ENCODE data around the gene SELENOO.

Gene SELENOO

GRCh38 chr22:50183141-50183971 is 17.5 kb upstream of the SELENOO start:
- no peak for TF ChIP-seq FOXM1 (IDR thresholded peaks at IDR 0.05; ENCODE audit: borderline replicate concordance, low read depth)
- TF ChIP-seq, protein P1, sequence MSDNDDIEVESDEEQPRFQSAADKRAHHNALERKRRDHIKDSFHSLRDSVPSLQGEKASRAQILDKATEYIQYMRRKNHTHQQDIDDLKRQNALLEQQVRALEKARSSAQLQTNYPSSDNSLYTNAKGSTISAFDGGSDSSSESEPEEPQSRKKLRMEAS (IDR thresholded peaks at IDR 0.05), result no peak
- no peak for TF ChIP-seq TEAD4 (IDR thresholded peaks at IDR 0.05)
- no peak for TF ChIP-seq TCF12 (IDR thresholded peaks at IDR 0.05; ENCODE audit: low read depth)

- TF ChIP-seq CREB1 (IDR thresholded peaks at IDR 0.05; ENCODE audit: low read depth) (no peak), RAD21 (IDR thresholded peaks at IDR 0.05; ENCODE audit: low read depth) (no peak), NFIC (IDR thresholded peaks at IDR 0.05) (peak; percentile 33; the same call in 1 of the 2 replicates), TAF1 (IDR thresholded peaks at IDR 0.05; ENCODE audit: low read depth) (no peak), YY1 (IDR thresholded peaks at IDR 0.05; ENCODE audit: low read depth) (no peak), REST (IDR thresholded peaks at IDR 0.05; ENCODE audit: low read depth) (no peak), EGR1 (IDR thresholded peaks at IDR 0.05) (no peak), ZBTB7A (IDR thresholded peaks at IDR 0.05; ENCODE audit: low read depth) (peak; percentile 81), EP300 (IDR thresholded peaks at IDR 0.05; ENCODE audit: borderline replicate concordance) (no peak), TCF12 (IDR thresholded peaks at IDR 0.05; ENCODE audit: low read depth) (no peak), TEAD4 (IDR thresholded peaks at IDR 0.05) (0 out of 2 replicates have a peak, but pooled peaks have one; percentile 13), FOXM1 (IDR thresholded peaks at IDR 0.05; ENCODE audit: borderline replicate concordance, low read depth) (no peak), CEBPB (IDR thresholded peaks at IDR 0.05) (peak; percentile 42; the same call in 1 of the 2 replicates)
- TF ChIP-seq, protein P2, sequence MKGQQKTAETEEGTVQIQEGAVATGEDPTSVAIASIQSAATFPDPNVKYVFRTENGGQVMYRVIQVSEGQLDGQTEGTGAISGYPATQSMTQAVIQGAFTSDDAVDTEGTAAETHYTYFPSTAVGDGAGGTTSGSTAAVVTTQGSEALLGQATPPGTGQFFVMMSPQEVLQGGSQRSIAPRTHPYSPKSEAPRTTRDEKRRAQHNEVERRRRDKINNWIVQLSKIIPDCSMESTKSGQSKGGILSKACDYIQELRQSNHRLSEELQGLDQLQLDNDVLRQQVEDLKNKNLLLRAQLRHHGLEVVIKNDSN (IDR thresholded peaks at IDR 0.05), result no peak
- TF ChIP-seq, protein P1 (IDR thresholded peaks at IDR 0.05), result no peak
Measured at GRCh38 chr22:50184004-50184901, 16.6 kb upstream of the SELENOO start.

DNA sequence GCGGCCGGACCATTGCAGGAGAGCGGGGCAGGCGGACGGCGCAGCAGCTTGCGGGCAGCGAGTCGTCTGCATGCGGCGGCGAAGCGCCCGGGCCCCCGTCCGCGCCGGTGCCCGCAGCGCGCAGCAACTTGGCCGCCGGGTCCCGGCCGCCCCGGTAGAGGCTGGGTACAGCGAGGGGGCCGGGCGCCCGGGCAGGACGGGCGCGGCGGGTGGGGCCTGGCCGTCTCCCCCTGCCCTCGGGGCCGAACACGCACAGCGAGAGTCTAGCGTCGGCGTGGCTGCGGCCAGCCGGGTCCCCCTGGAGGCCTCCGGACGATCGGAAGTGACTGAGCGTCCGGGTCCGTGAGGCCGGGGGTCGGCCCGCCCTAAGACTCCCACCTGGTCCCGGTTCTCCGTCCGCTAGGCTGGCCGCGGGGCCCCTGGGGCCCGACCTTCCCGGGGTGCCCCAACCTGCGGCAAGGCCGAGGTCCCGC is 15.9 kb upstream of the SELENOO start:
- TF ChIP-seq RAD21 (IDR thresholded peaks at IDR 0.05; ENCODE audit: low read depth), result no peak
- TF ChIP-seq YY1 (IDR thresholded peaks at IDR 0.05; ENCODE audit: low read depth), result no peak
- no peak for TF ChIP-seq FOXM1 (IDR thresholded peaks at IDR 0.05; ENCODE audit: borderline replicate concordance, low read depth)
- TF ChIP-seq, protein P2 (IDR thresholded peaks at IDR 0.05), result no peak
- TF ChIP-seq, protein P1 (IDR thresholded peaks at IDR 0.05), result no peak
- no peak for TF ChIP-seq TEAD4 (IDR thresholded peaks at IDR 0.05)
- TF ChIP-seq ZBTB7A (IDR thresholded peaks at IDR 0.05; ENCODE audit: low read depth), result no peak
- TF ChIP-seq CEBPB (IDR thresholded peaks at IDR 0.05), result no peak
- TF ChIP-seq CREB1 (IDR thresholded peaks at IDR 0.05; ENCODE audit: low read depth), result no peak
- TF ChIP-seq NFIC (IDR thresholded peaks at IDR 0.05), result no peak
- no peak for TF ChIP-seq TCF12 (IDR thresholded peaks at IDR 0.05; ENCODE audit: low read depth)
- TF ChIP-seq EGR1 (IDR thresholded peaks at IDR 0.05), result no peak
- no peak for TF ChIP-seq TAF1 (IDR thresholded peaks at IDR 0.05; ENCODE audit: low read depth)
- TF ChIP-seq REST (IDR thresholded peaks at IDR 0.05; ENCODE audit: low read depth), result no peak
- TF ChIP-seq EP300 (IDR thresholded peaks at IDR 0.05; ENCODE audit: borderline replicate concordance), result no peak

DNA sequence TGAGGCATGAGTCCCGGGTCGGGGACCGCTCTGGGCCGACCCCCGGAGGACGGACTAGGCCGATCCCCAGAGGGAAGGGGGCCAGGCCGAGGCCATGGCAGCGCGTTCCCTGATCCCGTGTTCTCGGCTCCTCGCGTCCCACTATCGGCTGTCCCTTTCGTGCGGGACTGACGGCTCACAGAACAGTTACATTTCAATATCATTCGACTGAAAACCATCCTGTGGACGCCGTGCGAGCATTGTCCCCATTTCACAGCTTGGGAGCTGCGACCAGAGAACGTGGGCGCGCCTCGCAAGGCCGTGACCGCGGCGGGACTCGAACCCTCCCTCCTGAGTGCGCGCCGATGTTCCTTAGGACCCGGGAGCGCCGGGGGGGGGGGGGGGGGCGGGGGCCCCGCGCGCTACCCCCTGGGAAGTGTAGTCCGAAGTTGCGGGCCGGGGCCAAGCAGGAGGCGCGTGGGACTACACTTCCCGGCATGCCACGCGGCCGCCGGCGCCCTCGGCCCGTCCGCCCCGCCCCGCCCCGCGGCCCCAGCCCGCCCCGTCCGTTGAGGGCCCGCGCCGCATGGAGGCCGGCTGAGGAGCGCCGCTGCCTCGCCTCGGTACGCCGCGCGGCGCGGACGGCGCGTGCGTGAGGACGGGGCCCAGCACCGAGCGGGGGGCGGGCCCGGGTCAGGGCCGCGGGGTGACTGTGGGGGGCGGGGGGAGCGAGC is 15.3 kb upstream of the SELENOO start, which contains the start of gene TRABD:
TSS of gene TRABD (plus strand) at position 539 of the 713 bp plus-strand sequence. CDS start 7,148 bp downstream, outside the sequence.
- TF ChIP-seq TEAD4 (IDR thresholded peaks at IDR 0.05) (no peak), NFIC (IDR thresholded peaks at IDR 0.05) (no peak), TAF1 (IDR thresholded peaks at IDR 0.05; ENCODE audit: low read depth) (no peak; the same call in 1 of the 2 replicates), EP300 (IDR thresholded peaks at IDR 0.05; ENCODE audit: borderline replicate concordance) (no peak), ZBTB7A (IDR thresholded peaks at IDR 0.05; ENCODE audit: low read depth) (no peak), CEBPB (IDR thresholded peaks at IDR 0.05) (no peak), RAD21 (IDR thresholded peaks at IDR 0.05; ENCODE audit: low read depth) (no peak), TCF12 (IDR thresholded peaks at IDR 0.05; ENCODE audit: low read depth) (peak; percentile 27; the same call in 1 of the 2 replicates), EGR1 (IDR thresholded peaks at IDR 0.05) (no peak), FOXM1 (IDR thresholded peaks at IDR 0.05; ENCODE audit: borderline replicate concordance, low read depth) (no peak), CREB1 (IDR thresholded peaks at IDR 0.05; ENCODE audit: low read depth) (no peak), YY1 (IDR thresholded peaks at IDR 0.05; ENCODE audit: low read depth) (peak; percentile 67), REST (IDR thresholded peaks at IDR 0.05; ENCODE audit: low read depth) (no peak)
- TF ChIP-seq, protein P2 (IDR thresholded peaks at IDR 0.05), result no peak
- TF ChIP-seq, protein P1 (IDR thresholded peaks at IDR 0.05), result peak; percentile 20; the same call in 1 of the 2 replicates

All from Ishikawa (cell line).